WTC11 (cell line): ENCODE measurements around the gene P3H4. TPM values are rescaled to one million over a fixed set of nuclear protein-coding genes. Genes with fewer than 3 reads are reported as not detected.
"Not testable (repeated sequence)": the region's sequence is repeated elsewhere in the genome, so short reads cannot be mapped to it uniquely, and the experiment has no call there.

Experiments
- ATAC-seq: fragments of 200-7000 bp; cut with Tn5 transposase; 2 replicates; pipeline ENCODE4 v1.10.0; 2021; ENCODE audit warnings: mild to moderate bottlenecking, moderate library complexity
- CTCF ChIA-PET: fragments of 300-600 bp; sonication (Branson Sonifier 250); formaldehyde crosslinking; loops from one replicate; lab custom pipeline; 2021; ENCODE audit warnings: antibody characterized with exemption; lab: Charles Lee
- POLR2A ChIA-PET: fragments of 350-600 bp; sonication (Branson Sonifier 250); formaldehyde crosslinking; loops from one replicate; lab custom pipeline; 2021; ENCODE audit warnings: antibody characterized with exemption; lab: Charles Lee
- DNase-seq: peaks from one replicate; pipeline ENCODE4 v3.0.0; 2021; ENCODE audit warnings: low spot score
- H3K27ac Mint-ChIP-seq: 2 replicates; pipeline ENCODE4 v1.8.0; 2021; ENCODE audit warnings: mixed read lengths
- H3K27me3 Mint-ChIP-seq: 2 replicates; pipeline ENCODE4 v1.8.0; 2021; ENCODE audit warnings: low read depth, mild to moderate bottlenecking, moderate library complexity, mixed read lengths
- H3K36me3 Mint-ChIP-seq: 2 replicates; pipeline ENCODE4 v1.8.0; 2021; ENCODE audit warnings: mixed read lengths
- H3K4me1 Mint-ChIP-seq: 2 replicates; pipeline ENCODE4 v1.8.0; 2022; ENCODE audit warnings: mixed read lengths
- H3K4me3 Mint-ChIP-seq: 2 replicates; pipeline ENCODE4 v1.8.0; 2021; ENCODE audit warnings: mild to moderate bottlenecking, moderate library complexity, mixed read lengths
- H3K9me3 Mint-ChIP-seq: 2 replicates; pipeline ENCODE4 v1.8.0; 2021; ENCODE audit warnings: mixed read lengths
- CREB1 ChIP-seq: sonication (generic); formaldehyde crosslinking; IDR thresholded peaks from 2 replicates; pipeline ENCODE4 v1.8.0; 2023; ENCODE audit warnings: mild to moderate bottlenecking, missing genetic modification reagents
- FOXJ3 ChIP-seq: sonication (generic); formaldehyde crosslinking; IDR thresholded peaks from 2 replicates; pipeline ENCODE4 v1.9.0; 2021; ENCODE audit warnings: missing genetic modification reagents, mild to moderate bottlenecking, borderline replicate concordance
- HMGA2 ChIP-seq: fragments of 250-450 bp; sonication (Bioruptor Pico); IDR thresholded peaks from 2 replicates; pipeline ENCODE4 v1.4.0; 2021; ENCODE audit warnings: mild to moderate bottlenecking, moderate library complexity
- IRF2 ChIP-seq: sonication (generic); formaldehyde crosslinking; IDR thresholded peaks from 2 replicates; pipeline ENCODE4 v1.8.0; 2022; ENCODE audit warnings: low read depth, missing genetic modification reagents, borderline replicate concordance
- NR1H2 ChIP-seq: sonication (generic); formaldehyde crosslinking; IDR thresholded peaks from 2 replicates; pipeline ENCODE4 v1.9.0; 2021; ENCODE audit warnings: mild to moderate bottlenecking, moderate library complexity, missing genetic modification reagents
- RELA ChIP-seq: sonication (generic); formaldehyde crosslinking; IDR thresholded peaks from 2 replicates; pipeline ENCODE4 v1.8.1; 2022; ENCODE audit warnings: missing genetic modification reagents, mild to moderate bottlenecking, borderline replicate concordance
- SOX15 ChIP-seq: fragments of 250-450 bp; sonication (Bioruptor Pico); IDR thresholded peaks from 2 replicates; pipeline ENCODE4 v1.9.0; 2021; ENCODE audit warnings: mild to moderate bottlenecking
- STAT6 ChIP-seq: sonication (generic); formaldehyde crosslinking; conservative IDR thresholded peaks from 2 replicates; pipeline ENCODE4 v1.8.1; 2023; ENCODE audit warnings: mild to moderate bottlenecking, low read depth, missing genetic modification reagents, moderate library complexity
- ZNF396 ChIP-seq: fragments of 250-450 bp; sonication (Bioruptor Pico); IDR thresholded peaks from 2 replicates; pipeline ENCODE4 v1.8.0; 2021; ENCODE audit warnings: mild to moderate bottlenecking, moderate library complexity, borderline replicate concordance
- ZNF425 ChIP-seq: fragments of 250-450 bp; sonication (Bioruptor Pico); conservative IDR thresholded peaks from 2 replicates; pipeline ENCODE4 v1.9.0; 2021; ENCODE audit warnings: mild to moderate bottlenecking
- total RNA-seq: library from RNA; stranded (reverse); gene quantifications from 3 replicates; pipeline ENCODE4 v1.2.3, GENCODE V29; 2021
- TF ChIP-seq, protein P1 (sequence below): fragments of 250-450 bp; sonication (Bioruptor Pico); IDR thresholded peaks from 2 replicates; pipeline ENCODE4 v1.8.0; 2021; ENCODE audit warnings: mild to moderate bottlenecking
- TF ChIP-seq, protein P2 (sequence below): sonication (generic); formaldehyde crosslinking; IDR thresholded peaks from 2 replicates; pipeline ENCODE4 v1.8.0; 2023; ENCODE audit warnings: mild to moderate bottlenecking, missing genetic modification reagents
- TF ChIP-seq, protein P3 (sequence below): fragments of 250-450 bp; sonication (Bioruptor Pico); IDR thresholded peaks from 2 replicates; pipeline ENCODE4 v1.9.0; 2021; ENCODE audit warnings: mild to moderate bottlenecking
- TF ChIP-seq, protein P4 (sequence below): sonication (generic); formaldehyde crosslinking; IDR thresholded peaks from 2 replicates; pipeline ENCODE4 v1.8.0; 2022; ENCODE audit warnings: mild to moderate bottlenecking, missing genetic modification reagents
- TF ChIP-seq, protein P5 (sequence below): fragments of 250-450 bp; sonication (Bioruptor Pico); IDR thresholded peaks from 2 replicates; pipeline ENCODE4 v1.9.0; 2021; ENCODE audit warnings: mild to moderate bottlenecking, borderline replicate concordance

The P3H4 gene
- total RNA-seq, 1 experiment from 2014 or later: 32.1 TPM

DNA sequence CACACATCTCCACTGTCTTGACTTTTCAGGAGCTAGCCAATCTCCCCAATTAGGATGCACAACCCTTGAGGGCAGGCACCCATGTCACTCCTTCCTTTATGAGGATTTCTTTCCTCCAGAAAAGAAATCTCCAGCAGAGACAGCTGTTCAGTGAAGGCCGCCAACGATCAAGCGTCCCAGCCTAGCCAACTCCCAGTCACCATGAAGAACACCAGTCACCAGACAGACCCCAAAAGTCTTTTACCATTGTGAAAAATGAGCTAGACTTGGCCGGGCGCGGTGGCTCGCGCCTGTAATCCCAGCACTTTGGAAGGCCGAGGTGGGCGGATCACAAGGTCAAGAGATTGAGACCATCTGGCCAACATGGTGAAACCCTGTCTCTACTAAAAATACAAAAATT lies 18.2 kb upstream of the P3H4 start:
- H3K27ac Mint-ChIP-seq, ATAC-seq, DNase-seq, H3K27me3 Mint-ChIP-seq, H3K4me3 Mint-ChIP-seq, CTCF ChIA-PET, H3K9me3 Mint-ChIP-seq, POLR2A ChIA-PET, H3K4me1 Mint-ChIP-seq: not testable (repeated sequence)
- peaks cover 58% of the 10 kb centered on the region for H3K36me3 Mint-ChIP-seq

DNA sequence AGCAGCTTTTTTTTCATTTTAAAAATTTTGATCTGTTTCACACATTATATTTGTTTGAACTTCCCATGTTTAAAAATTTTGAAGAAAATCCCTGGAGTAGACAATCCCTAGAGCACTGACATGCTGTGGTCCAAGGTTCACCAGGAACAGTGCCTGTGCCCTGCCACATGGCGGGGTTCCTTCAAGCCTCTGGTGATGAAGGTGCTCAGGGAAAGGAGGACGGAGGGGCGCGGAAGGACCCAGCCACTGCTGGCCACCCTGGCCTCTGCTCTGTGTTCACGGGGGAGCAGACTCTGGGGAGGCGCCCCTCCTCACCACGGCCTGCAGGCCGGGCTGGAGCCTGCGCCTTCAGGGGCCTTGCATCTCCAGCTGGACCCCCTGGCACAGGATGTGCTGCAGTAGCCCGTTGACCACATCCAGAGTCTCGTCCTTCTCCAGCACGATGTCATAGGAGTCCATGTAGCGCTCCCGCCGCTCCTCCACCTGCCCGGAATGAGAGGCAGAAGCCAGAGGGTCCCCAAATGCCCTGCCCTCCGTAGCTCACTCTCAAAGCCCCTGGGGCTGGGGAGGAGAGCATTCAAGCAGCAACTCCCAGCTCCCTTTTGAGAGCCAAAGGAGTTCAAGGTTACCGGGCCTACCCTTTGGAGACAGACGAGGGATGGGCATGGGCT lies 13.6 kb upstream of the P3H4 start:
- no peak for DNase-seq
- H3K9me3 Mint-ChIP-seq: no peaks in the 10 kb centered on the region
- H3K27ac Mint-ChIP-seq: no peak overlapping the region
- H3K4me1 Mint-ChIP-seq: no peaks in the 10 kb centered on the region
- H3K27me3 Mint-ChIP-seq: no peaks in the 10 kb centered on the region; the same call in 1 of the 2 replicates
- TF ChIP-seq CREB1 (CRISPR knock-in tag) (no peak), IRF2 (CRISPR knock-in tag) (no peak), ZNF396 (CRISPR knock-in tag) (no peak), STAT6 (CRISPR knock-in tag) (no peak), ZNF425 (CRISPR knock-in tag) (no peak), SOX15 (CRISPR knock-in tag) (no peak), RELA (CRISPR knock-in tag) (no peak), HMGA2 (no peak), FOXJ3 (CRISPR knock-in tag) (no peak), NR1H2 (CRISPR knock-in tag) (no peak)
- TF ChIP-seq, protein P1, sequence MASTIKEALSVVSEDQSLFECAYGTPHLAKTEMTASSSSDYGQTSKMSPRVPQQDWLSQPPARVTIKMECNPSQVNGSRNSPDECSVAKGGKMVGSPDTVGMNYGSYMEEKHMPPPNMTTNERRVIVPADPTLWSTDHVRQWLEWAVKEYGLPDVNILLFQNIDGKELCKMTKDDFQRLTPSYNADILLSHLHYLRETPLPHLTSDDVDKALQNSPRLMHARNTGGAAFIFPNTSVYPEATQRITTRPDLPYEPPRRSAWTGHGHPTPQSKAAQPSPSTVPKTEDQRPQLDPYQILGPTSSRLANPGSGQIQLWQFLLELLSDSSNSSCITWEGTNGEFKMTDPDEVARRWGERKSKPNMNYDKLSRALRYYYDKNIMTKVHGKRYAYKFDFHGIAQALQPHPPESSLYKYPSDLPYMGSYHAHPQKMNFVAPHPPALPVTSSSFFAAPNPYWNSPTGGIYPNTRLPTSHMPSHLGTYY (CRISPR knock-in tag): no peak
- TF ChIP-seq, protein P2, sequence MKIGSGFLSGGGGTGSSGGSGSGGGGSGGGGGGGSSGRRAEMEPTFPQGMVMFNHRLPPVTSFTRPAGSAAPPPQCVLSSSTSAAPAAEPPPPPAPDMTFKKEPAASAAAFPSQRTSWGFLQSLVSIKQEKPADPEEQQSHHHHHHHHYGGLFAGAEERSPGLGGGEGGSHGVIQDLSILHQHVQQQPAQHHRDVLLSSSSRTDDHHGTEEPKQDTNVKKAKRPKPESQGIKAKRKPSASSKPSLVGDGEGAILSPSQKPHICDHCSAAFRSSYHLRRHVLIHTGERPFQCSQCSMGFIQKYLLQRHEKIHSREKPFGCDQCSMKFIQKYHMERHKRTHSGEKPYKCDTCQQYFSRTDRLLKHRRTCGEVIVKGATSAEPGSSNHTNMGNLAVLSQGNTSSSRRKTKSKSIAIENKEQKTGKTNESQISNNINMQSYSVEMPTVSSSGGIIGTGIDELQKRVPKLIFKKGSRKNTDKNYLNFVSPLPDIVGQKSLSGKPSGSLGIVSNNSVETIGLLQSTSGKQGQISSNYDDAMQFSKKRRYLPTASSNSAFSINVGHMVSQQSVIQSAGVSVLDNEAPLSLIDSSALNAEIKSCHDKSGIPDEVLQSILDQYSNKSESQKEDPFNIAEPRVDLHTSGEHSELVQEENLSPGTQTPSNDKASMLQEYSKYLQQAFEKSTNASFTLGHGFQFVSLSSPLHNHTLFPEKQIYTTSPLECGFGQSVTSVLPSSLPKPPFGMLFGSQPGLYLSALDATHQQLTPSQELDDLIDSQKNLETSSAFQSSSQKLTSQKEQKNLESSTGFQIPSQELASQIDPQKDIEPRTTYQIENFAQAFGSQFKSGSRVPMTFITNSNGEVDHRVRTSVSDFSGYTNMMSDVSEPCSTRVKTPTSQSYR (CRISPR knock-in tag): no peak
- TF ChIP-seq, protein P3, sequence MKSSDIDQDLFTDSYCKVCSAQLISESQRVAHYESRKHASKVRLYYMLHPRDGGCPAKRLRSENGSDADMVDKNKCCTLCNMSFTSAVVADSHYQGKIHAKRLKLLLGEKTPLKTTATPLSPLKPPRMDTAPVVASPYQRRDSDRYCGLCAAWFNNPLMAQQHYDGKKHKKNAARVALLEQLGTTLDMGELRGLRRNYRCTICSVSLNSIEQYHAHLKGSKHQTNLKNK: no peak
- TF ChIP-seq, protein P4, sequence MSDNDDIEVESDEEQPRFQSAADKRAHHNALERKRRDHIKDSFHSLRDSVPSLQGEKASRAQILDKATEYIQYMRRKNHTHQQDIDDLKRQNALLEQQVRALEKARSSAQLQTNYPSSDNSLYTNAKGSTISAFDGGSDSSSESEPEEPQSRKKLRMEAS: no peak
- TF ChIP-seq, protein P5, sequence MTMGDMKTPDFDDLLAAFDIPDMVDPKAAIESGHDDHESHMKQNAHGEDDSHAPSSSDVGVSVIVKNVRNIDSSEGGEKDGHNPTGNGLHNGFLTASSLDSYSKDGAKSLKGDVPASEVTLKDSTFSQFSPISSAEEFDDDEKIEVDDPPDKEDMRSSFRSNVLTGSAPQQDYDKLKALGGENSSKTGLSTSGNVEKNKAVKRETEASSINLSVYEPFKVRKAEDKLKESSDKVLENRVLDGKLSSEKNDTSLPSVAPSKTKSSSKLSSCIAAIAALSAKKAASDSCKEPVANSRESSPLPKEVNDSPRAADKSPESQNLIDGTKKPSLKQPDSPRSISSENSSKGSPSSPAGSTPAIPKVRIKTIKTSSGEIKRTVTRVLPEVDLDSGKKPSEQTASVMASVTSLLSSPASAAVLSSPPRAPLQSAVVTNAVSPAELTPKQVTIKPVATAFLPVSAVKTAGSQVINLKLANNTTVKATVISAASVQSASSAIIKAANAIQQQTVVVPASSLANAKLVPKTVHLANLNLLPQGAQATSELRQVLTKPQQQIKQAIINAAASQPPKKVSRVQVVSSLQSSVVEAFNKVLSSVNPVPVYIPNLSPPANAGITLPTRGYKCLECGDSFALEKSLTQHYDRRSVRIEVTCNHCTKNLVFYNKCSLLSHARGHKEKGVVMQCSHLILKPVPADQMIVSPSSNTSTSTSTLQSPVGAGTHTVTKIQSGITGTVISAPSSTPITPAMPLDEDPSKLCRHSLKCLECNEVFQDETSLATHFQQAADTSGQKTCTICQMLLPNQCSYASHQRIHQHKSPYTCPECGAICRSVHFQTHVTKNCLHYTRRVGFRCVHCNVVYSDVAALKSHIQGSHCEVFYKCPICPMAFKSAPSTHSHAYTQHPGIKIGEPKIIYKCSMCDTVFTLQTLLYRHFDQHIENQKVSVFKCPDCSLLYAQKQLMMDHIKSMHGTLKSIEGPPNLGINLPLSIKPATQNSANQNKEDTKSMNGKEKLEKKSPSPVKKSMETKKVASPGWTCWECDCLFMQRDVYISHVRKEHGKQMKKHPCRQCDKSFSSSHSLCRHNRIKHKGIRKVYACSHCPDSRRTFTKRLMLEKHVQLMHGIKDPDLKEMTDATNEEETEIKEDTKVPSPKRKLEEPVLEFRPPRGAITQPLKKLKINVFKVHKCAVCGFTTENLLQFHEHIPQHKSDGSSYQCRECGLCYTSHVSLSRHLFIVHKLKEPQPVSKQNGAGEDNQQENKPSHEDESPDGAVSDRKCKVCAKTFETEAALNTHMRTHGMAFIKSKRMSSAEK (CRISPR knock-in tag): no peak
- no peak for ATAC-seq
- ChIA-PET POLR2A (no interaction called here), CTCF (interaction anchor here (0.9 to 2.1 kb wide), 2 partner anchors 40 to 134 kb away, joined by 3 to 9 read pairs; partner anchors contain the start of gene KLHL11)
- peaks cover 37% of the 10 kb centered on the region for H3K36me3 Mint-ChIP-seq
- no peak overlapping the region for H3K4me3 Mint-ChIP-seq
